Keratinocyte (primary cell): ENCODE measurements around the gene ABHD15. TPM values are rescaled to one million over a fixed set of nuclear protein-coding genes. Genes with fewer than 3 reads are reported as not detected.
A peak's percentile ranks its signal among the peaks of the same experiment; 100 is the strongest.

Experiments used
- DNase-seq: peaks from one replicate; pipeline ENCODE4 v3.0.0-alpha.2; 2011; ENCODE audit warnings: low read depth, missing footprints, low spot score
- FAIRE-seq: peaks from 2 replicates; lab custom pipeline; 2011; peaks lifted over from hg19 to GRCh38; lab: Jason Lieb, UNC
- H2AFZ ChIP-seq: 2 replicates; pipeline ENCODE4 v1.6.0; 2012; ENCODE audit warnings: low read length, control low read depth, inconsistent platforms; ENCODE audit not compliant: control insufficient read depth
- H3K27ac ChIP-seq: 2 replicates; pipeline ENCODE4 v1.5.1; 2011; ENCODE audit warnings: low read length; ENCODE audit not compliant: control insufficient read depth, insufficient read depth
- H3K27me3 ChIP-seq: 3 replicates; pipeline ENCODE4 v1.6.0; 2011; ENCODE audit warnings: low read length; ENCODE audit not compliant: control insufficient read depth, insufficient read depth; ENCODE audit errors: extremely low read depth
- H3K36me3 ChIP-seq, 2 experiments: 2 replicates in 1 of 2; 3 replicates in 1 of 2; pipeline ENCODE4 v1.5.1; 2011; ENCODE audit warnings: low read length in 2 of 2, mild to moderate bottlenecking in 1 of 2; ENCODE audit not compliant: control insufficient read depth in 2 of 2, insufficient read depth in 2 of 2; ENCODE audit errors: extremely low read depth in 1 of 2
- H3K4me1 ChIP-seq: 3 replicates; pipeline ENCODE4 v1.5.1; 2011; ENCODE audit warnings: low read length; ENCODE audit not compliant: control insufficient read depth, insufficient read depth; ENCODE audit errors: extremely low read depth
- H3K4me2 ChIP-seq: 3 replicates; pipeline ENCODE4 v1.6.0; 2011; ENCODE audit warnings: low read depth, low read length; ENCODE audit not compliant: control insufficient read depth, insufficient read depth; ENCODE audit errors: extremely low read depth
- H3K4me3 ChIP-seq, 3 experiments: fragments of 200-600 bp in 1 of 3; sonication (generic) in 1 of 3; 2 replicates in 2 of 3; 3 replicates in 1 of 3; pipeline ENCODE4 v1.5.1; 2011 to 2016; ENCODE audit warnings: low read length in 3 of 3, mild to moderate bottlenecking in 3 of 3, control low read depth in 2 of 3, inconsistent platforms in 1 of 3, low read depth in 1 of 3, mixed read lengths in 1 of 3, mixed run types in 1 of 3, moderate library complexity in 1 of 3; ENCODE audit not compliant: control insufficient read depth in 2 of 3, insufficient read depth in 2 of 3; ENCODE audit errors: extremely low read depth in 1 of 3
- H3K79me2 ChIP-seq: 2 replicates; pipeline ENCODE4 v1.6.0; 2012; ENCODE audit warnings: low read length; ENCODE audit not compliant: control insufficient read depth, insufficient read depth
- H3K9ac ChIP-seq: 3 replicates; pipeline ENCODE4 v1.6.0; 2011; ENCODE audit warnings: low read length; ENCODE audit not compliant: control insufficient read depth, insufficient read depth; ENCODE audit errors: extremely low read depth
- H3K9me1 ChIP-seq: 3 replicates; pipeline ENCODE4 v1.6.0; 2011; ENCODE audit warnings: low read length; ENCODE audit not compliant: control insufficient read depth, insufficient read depth; ENCODE audit errors: extremely low read depth
- H3K9me3 ChIP-seq: 2 replicates; pipeline ENCODE4 v1.5.1; 2012; ENCODE audit warnings: low read depth, low read length; ENCODE audit not compliant: control insufficient read depth
- H4K20me1 ChIP-seq: 3 replicates; pipeline ENCODE4 v1.6.0; 2011; ENCODE audit warnings: low read length; ENCODE audit not compliant: control insufficient read depth, insufficient read depth; ENCODE audit errors: extremely low read depth
- EZH2 ChIP-seq: IDR thresholded peaks from one replicate; pipeline ENCODE4 v1.6.1; 2012; ENCODE audit warnings: inconsistent platforms, mild to moderate bottlenecking, low read length, moderate library complexity
- dilution Hi-C: fragments of 300-500 bp; cut with MboI; formaldehyde crosslinking; loops from one replicate; pipeline ENCODE4 v1.7.0; 2020; ENCODE audit warnings: low sequenced_read_pairs; ENCODE audit not compliant: extremely low pct_ligation_motif_present
- polyA plus RNA-seq, 5 experiments: library from polyadenylated mRNA; depleted of rRNA in 3 of 5; stranded (reverse) in 3 of 5; stranded (forward) in 1 of 5; unstranded in 1 of 5; fragments of >200 nt; gene quantifications; 1 replicate in 1 of 5; 2 replicates in 3 of 5; 3 replicates in 1 of 5; pipeline versions ENCODE4 v1.2.1 to v1.2.3, GENCODE V29; 2011 to 2012; ENCODE audit warnings: missing spikeins in 2 of 5, low read depth in 1 of 5, low replicate concordance in 1 of 5
- TF ChIP-seq, protein P1 (sequence below), 3 experiments: IDR thresholded peaks in 1 of 3; conservative IDR thresholded peaks in 1 of 3; optimal IDR thresholded peaks in 1 of 3; 2 replicates in 2 of 3; 3 replicates in 1 of 3; pipeline versions ENCODE3 to v1.5.1; 2011; ENCODE audit warnings: low read length in 3 of 3, mild to moderate bottlenecking in 3 of 3, moderate library complexity in 2 of 3, control low read depth in 1 of 3, inconsistent platforms in 1 of 3; ENCODE audit not compliant: insufficient read depth in 2 of 3; ENCODE audit errors: extremely low read depth in 1 of 3

Gene ABHD15
- polyA plus RNA-seq, 1 donor (not counting 4 experiments of a cell fraction or from before 2014, with no cell fraction given), result 6.2 TPM

DNA sequence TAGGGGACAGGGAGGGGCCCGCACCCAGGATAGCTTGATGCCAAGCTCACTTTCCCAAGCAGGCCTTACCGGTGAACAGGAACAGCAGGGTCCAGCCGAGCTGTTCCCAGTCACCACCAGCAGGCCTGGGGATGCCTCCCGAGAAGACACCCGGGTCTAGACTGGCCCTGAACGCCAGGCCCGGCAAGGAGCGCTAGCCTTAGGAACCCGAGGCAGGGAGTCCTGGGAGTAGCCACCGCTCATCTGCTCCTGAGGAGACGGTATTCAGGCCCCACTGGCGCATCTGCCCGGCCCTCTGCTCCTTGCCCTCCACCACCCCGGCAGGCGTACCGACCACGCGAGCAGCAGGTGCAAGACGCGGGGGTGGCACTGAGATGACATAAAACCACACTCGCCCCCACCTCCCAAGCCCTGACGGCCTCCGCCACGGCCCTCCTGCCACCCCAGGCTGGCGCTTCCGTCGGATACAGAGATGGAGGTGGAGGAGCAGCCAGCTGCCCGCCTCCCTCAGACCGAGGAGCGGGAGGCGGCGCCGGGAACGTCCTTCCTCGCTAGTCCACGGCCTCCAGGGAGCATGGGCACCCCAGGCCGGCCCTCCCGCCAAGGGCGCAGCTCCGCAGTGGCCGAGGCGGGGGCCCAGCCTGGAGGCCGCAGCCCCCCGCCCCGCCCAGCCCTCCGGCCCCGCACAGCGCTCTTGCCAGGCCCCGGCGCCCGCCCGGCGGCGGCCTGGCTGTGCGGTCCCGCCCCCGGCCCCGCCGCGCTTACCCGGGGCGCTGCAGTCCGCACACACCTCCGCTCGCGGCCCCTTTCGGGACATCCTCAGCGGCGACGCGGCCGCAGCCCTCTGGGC, 21.9 kb upstream of the ABHD15 start:
- peaks cover 19% of the 10 kb centered on the region for H4K20me1 ChIP-seq
- H3K27ac ChIP-seq, result peak overlapping the region; percentile 64
- FAIRE-seq, result no peak

DNA sequence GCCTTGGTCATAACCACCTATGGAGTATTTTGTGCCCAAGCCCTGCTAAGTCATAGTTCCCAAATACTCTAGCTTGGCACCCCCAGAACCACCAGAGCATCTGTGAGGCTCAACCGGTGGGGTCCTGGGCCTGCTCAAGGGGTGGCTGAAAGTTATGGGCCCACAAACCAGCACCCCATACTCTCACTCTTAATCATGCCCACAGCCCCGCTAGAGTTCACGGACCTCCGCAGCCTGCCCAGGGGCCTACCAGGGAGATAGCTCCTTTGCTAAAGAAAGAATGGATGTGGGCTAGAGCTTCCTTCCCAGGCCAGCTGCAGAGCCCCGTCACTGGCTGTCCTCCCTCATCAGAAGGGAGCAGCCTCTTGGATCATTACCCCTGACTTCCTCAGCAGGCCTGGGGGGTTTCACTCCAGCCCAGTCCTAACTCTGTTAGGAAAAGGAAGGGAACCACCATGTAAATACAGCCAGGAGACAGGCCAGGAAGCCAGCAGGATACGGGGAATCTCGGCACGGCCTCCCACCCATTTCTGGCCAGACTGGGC, 21.3 kb upstream of the ABHD15 start:
- TF ChIP-seq, protein P1, sequence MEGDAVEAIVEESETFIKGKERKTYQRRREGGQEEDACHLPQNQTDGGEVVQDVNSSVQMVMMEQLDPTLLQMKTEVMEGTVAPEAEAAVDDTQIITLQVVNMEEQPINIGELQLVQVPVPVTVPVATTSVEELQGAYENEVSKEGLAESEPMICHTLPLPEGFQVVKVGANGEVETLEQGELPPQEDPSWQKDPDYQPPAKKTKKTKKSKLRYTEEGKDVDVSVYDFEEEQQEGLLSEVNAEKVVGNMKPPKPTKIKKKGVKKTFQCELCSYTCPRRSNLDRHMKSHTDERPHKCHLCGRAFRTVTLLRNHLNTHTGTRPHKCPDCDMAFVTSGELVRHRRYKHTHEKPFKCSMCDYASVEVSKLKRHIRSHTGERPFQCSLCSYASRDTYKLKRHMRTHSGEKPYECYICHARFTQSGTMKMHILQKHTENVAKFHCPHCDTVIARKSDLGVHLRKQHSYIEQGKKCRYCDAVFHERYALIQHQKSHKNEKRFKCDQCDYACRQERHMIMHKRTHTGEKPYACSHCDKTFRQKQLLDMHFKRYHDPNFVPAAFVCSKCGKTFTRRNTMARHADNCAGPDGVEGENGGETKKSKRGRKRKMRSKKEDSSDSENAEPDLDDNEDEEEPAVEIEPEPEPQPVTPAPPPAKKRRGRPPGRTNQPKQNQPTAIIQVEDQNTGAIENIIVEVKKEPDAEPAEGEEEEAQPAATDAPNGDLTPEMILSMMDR (optimal IDR thresholded peaks at IDR 0.05 in 1 of 3, IDR thresholded peaks at IDR 0.05 in 1 of 3, conservative IDR thresholded peaks at IDR 0.05 in 1 of 3; ENCODE audit: extremely low read depth in 1 of 3, insufficient read depth in 2 of 3, low read length in 3 of 3), result no peak
- Histone ChIP-seq H3K9ac (peak overlapping the region; percentile 78), H3K4me2 (peak overlapping the region; percentile 97), H3K9me3 (no peaks in the 10 kb centered on the region), H4K20me1 (peaks cover 23% of the 10 kb centered on the region), H3K36me3 (peaks cover 5 to 7% of the 10 kb centered on the region in 2 experiments), H3K4me3 (peak overlapping the region; percentile 81 to 92 (median 85)), H3K27ac (peak overlapping the region; percentile 64), H3K9me1 (peaks cover 17% of the 10 kb centered on the region), H3K27me3 (no peaks in the 10 kb centered on the region), H3K79me2 (peaks cover 54% of the 10 kb centered on the region), H2AFZ (no peak overlapping the region), H3K4me1 (peaks cover 81% of the 10 kb centered on the region)
- dilution Hi-C loops, result no loop called here
- FAIRE-seq (no peak), DNase-seq (no peak)

More for the DNA sequence above, 21.9 kb upstream of the ABHD15 start:
- TF ChIP-seq, protein P1 (optimal IDR thresholded peaks at IDR 0.05 in 1 of 3, IDR thresholded peaks at IDR 0.05 in 1 of 3, conservative IDR thresholded peaks at IDR 0.05 in 1 of 3; ENCODE audit: extremely low read depth in 1 of 3, insufficient read depth in 2 of 3, low read length in 3 of 3), result no peak
- no peak for TF ChIP-seq EZH2
- H3K9me1 ChIP-seq, result peaks cover 15% of the 10 kb centered on the region
- peak overlapping the region; percentile 78 for H3K9ac ChIP-seq
- peak overlapping the region; percentile 81 to 92 (median 85) for H3K4me3 ChIP-seq
- peaks cover 74% of the 10 kb centered on the region for H3K4me1 ChIP-seq
- H3K79me2 ChIP-seq, result peaks cover 49% of the 10 kb centered on the region
- peak overlapping the region; percentile 97 for H3K4me2 ChIP-seq
- H3K36me3 ChIP-seq, result peaks cover 3 to 5% of the 10 kb centered on the region in 2 experiments
- no peak overlapping the region for H2AFZ ChIP-seq
- H3K27me3 ChIP-seq, result no peaks in the 10 kb centered on the region
- dilution Hi-C loops, result no loop called here
- H3K9me3 ChIP-seq, result no peaks in the 10 kb centered on the region
- DNase-seq, result no peak
